GM21619 (cell line): ENCODE measurements around the gene SLC6A11.

ENCODE experiments used
- ATAC-seq: cut with Tn5 transposase; IDR thresholded peaks from one replicate; pipeline ENCODE4 v1.9.1; 2021; ENCODE audit not compliant: unreplicated experiment

SLC6A11 gene

GRCh38 chr3:10788451-10788850, 27.6 kb upstream of the SLC6A11 start:
- ATAC-seq, result no peak

- ATAC-seq, result no peak
These were observed 25.3 kb upstream of the SLC6A11 start for GRCh38 chr3:10790713-10791112.

GRCh38 chr3:10792208-10792607, 23.8 kb upstream of the SLC6A11 start:
- no peak for ATAC-seq

GRCh38 chr3:10798600-10799367, 17.2 kb upstream of the SLC6A11 start:
- no peak for ATAC-seq

- no peak for ATAC-seq
These were observed 11.8 kb upstream of the SLC6A11 start for GRCh38 chr3:10804183-10804648.

- ATAC-seq, result no peak
These were observed 10.0 kb upstream of the SLC6A11 start for GRCh38 chr3:10806006-10806405.

- ATAC-seq, result no peak
These were observed 7.8 kb upstream of the SLC6A11 start for GRCh38 chr3:10808130-10808735.

- ATAC-seq, result no peak
These were observed 7.1 kb upstream of the SLC6A11 start for GRCh38 chr3:10808974-10809373.

- ATAC-seq, result no peak
These were observed 5.7 kb upstream of the SLC6A11 start for GRCh38 chr3:10810376-10810775.

- ATAC-seq, result no peak
These were observed 2.6 kb upstream of the SLC6A11 start for GRCh38 chr3:10813425-10813824.

- ATAC-seq, result no peak
These were observed 1.4 kb upstream of the SLC6A11 start for GRCh38 chr3:10814623-10815022.

- no peak for ATAC-seq
These were observed 541 bp upstream of the SLC6A11 start for GRCh38 chr3:10815487-10815886.

- ATAC-seq, result no peak
These were observed 830 bp downstream of the SLC6A11 start for GRCh38 chr3:10816863-10817253.

GRCh38 chr3:10817506-10817905, 1.5 kb downstream of the SLC6A11 start:
- no peak for ATAC-seq

- no peak for ATAC-seq
These were observed 6.0 kb downstream of the SLC6A11 start for GRCh38 chr3:10822055-10822454.

- ATAC-seq, result no peak
These were observed 6.9 kb downstream of the SLC6A11 start for GRCh38 chr3:10822708-10823515.

GRCh38 chr3:10823516-10823818, 7.4 kb downstream of the SLC6A11 start:
- ATAC-seq, result no peak

- ATAC-seq, result no peak
These were observed 8.4 kb downstream of the SLC6A11 start for GRCh38 chr3:10824468-10824867.

- ATAC-seq, result no peak
These were observed 17.9 kb downstream of the SLC6A11 start for GRCh38 chr3:10833855-10834414.

- ATAC-seq, result no peak
These were observed 18.9 kb downstream of the SLC6A11 start for GRCh38 chr3:10834951-10835350.

GRCh38 chr3:10835406-10835805, 19.4 kb downstream of the SLC6A11 start:
- no peak for ATAC-seq

GRCh38 chr3:10836676-10837075, 20.6 kb downstream of the SLC6A11 start:
- no peak for ATAC-seq
